ELR (cell line): ENCODE data around the gene AADAC.
"Not testable (repeated sequence)": the region's sequence is repeated elsewhere in the genome, so short reads cannot be mapped to it uniquely, and the experiment has no call there.

Source experiments
- DNase-seq: peaks from one replicate; pipeline ENCODE4 v3.0.0-alpha.2; 2015; ENCODE audit warnings: low read depth

Gene AADAC, protein sequence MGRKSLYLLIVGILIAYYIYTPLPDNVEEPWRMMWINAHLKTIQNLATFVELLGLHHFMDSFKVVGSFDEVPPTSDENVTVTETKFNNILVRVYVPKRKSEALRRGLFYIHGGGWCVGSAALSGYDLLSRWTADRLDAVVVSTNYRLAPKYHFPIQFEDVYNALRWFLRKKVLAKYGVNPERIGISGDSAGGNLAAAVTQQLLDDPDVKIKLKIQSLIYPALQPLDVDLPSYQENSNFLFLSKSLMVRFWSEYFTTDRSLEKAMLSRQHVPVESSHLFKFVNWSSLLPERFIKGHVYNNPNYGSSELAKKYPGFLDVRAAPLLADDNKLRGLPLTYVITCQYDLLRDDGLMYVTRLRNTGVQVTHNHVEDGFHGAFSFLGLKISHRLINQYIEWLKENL

DNA sequence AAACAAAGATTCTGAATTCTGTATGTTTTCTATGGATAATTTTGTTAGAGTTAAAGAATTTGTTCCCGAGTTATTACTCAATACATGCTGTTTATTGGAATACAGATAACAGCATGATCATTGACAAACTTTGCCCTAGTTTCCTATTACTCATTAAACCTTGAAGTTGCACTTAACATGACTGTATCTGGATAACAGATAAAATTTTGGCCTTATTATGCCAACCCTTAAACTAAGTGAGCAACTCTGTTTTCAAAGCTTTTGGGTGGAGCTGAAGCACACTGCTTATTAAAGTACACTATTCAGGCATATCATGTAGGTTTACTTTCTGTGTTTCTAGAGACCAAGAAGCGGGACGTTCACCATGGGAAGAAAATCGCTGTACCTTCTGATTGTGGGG, at the start of gene AADAC:
AADAC (plus strand) TSS at position 318 of the 400 bp plus-strand sequence; CDS start at position 365, 47 bp downstream.
- peak; percentile 22 for DNase-seq

DNA sequence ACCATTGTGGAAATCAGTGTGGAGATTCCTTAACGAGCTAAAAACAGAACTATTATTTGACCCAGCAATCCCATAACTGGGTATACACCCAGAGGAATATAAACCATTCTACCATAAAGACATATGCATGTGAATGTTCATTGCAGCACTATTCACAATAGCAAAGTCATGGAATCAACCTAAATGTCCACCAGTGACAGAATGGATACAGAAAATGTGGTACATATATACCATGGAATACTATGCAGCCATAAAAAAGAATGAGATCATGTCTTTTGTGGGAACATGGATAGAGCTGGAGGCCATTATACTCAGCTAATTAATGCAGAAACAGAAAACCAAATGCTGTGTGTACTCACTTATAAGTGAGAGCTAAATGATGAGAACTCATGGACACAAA, 49.2 kb upstream of the AADAC start:
- DNase-seq, result not testable (repeated sequence)

DNA sequence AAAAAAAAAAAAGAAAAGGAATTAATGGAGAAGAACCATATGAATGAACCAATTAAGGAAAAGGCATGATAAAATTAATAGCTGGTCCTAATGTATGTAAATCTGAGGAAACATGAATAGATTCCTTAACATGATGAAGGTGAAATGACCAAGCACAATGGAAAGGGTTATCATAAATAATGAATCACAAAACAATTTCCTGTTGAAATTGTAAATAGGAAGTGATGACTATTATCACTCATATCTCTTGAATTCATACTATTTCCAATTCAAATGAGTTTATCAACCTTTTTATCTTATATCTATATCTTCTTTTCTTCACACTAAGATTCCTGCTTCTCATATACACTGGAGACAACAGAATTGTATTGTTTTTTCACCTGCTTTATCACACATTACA, 48.2 kb upstream of the AADAC start:
- peak; percentile 74 for DNase-seq

DNA sequence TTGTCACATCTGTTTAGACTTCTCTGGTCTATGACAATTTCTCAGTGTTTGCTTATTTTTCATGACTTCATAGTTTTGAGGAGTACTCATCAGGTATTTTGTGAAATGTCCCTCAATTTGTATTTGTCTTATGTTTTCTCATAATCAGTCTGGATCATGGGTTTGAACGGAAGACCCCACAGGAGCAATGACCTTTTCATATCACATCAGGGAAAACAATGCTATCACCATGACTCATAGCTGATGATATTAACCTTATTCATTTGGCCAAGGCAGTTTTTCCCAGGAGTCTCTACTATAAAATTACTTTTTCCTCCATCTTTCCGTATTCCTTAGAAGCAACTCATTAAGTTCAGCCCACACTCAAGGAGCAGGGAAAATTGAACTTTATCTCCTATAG, 47.5 kb upstream of the AADAC start:
- peak; percentile 77 for DNase-seq

DNA sequence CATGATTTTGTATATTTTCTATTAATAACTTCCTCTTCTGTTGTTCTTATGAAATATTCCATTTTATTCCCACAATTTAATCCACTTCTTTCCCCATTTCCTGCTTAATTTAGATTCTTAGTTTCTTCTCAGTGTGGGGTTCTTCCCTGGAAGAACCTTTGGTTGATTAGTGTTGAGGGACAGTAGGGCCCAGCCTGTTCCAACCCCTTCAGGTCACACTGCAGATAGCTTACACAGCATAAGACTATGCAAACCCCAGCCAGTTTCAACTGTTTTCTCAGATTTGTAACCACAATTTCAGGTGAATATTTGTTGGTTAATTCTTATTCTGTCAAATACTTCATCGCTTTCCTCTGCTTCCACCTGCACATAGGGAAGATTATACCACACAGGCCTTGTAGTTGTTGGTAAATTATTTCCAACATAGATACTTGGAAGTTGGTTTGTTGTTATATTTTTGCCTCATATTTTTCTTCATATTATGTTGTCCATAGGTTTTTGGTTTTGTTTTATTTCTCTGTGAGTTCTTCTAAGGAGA, 45.5 kb upstream of the AADAC start:
- DNase-seq, result no peak

DNA sequence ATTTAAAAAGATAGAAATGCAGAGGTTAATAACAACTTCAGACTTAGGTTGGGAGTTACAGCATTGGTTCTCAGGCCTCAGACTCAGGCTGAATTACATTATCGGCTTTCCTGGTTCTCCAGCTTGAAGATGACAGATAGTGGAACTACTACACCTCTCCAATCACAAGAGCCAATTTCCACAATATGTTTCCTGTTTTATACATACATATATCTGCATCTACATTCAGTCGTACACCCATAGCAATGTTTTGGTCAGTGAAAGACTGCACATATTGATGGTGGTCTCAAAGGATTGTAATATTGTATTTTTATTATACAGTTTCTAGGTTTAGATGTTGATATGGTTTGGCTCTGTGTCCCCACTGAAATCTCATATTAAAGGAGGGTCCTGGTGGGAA, 44.7 kb upstream of the AADAC start:
- no peak for DNase-seq

DNA sequence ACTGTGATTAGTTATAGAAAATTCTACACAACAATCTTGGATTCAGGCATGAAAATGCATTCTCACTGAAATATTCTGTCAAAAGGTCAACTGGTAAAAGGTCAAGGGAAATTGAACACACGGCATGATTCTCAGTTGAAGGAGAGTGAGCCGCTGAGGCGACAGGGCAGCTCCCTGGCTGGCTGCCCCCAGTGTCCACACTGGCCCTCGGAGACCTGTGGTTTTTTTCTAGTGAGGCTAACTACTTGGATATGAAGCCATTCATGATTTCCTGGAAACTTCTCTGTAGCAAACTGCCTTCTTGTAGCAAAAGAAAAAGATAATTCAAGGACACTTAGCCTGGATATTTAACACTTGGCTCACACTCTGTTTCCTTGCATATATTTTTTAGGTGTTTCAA, 43.0 kb upstream of the AADAC start:
- DNase-seq, result peak; percentile 4

DNA sequence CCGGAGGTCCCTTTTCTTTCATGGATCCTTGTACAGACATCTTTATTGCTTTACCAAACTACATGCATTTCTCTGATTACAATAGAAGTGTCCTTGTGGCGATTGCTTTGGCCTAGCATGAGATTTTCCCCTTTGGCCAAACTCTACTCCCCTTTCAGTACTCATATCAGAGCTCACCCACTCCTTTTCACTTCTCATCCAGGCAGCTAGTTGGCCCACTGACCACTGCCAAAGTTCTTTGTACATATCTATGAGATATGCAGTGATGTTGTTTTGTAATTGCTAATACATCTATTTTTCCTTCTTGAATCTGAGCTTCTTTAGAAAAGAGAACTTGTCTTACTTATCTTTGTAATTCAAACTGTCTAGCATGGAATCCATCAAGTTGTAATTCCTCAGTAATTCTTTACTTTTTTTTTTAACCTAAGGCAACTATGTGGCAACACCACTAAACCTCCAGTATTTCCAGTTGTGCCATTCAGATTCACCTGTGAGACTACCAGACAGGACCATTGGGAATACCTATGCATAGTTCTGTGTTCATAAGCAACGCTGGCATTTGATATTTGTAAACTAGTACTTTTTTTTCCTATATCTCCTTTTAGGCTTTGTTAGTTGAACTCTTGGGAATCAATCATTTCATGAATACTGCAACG, 41.0 kb upstream of the AADAC start:
- DNase-seq, result no peak

DNA sequence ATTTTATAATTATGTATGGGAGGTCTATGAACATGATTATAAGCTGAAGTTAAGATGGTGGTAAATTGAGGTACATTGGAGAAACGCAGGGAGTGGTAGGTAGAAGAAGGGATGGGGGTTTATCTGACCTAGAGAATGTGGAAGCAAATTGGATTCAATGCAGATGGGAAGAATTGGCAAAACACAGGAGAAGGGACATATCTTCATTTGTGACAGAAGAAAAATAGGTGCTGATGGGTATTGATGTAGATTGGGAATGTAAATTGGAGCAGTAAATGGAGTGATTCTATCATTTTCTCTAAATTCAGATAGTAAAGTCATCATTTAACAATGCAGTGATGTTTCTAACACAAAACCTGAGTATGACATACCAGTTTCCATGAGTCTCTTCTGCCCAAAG, 39.7 kb upstream of the AADAC start:
- no peak for DNase-seq

DNA sequence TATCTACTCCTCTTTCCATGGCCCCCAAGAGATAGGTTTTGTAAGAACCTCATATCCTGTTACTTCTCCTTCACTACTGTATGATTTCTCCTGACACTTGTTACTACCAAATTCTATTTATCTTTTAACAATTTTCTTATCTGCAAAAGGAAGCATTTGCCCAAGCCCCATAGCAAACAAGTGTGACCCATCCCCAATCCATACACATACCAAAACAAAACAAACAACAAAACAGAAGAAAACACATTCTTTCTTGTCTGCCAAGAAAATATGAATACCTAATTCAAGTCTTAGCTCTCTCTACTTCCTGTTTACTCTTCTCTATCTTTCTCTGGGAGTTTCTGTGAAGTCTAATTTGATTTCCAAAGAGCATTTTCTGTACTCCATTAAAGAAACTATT, 39.0 kb upstream of the AADAC start:
- DNase-seq, result no peak

DNA sequence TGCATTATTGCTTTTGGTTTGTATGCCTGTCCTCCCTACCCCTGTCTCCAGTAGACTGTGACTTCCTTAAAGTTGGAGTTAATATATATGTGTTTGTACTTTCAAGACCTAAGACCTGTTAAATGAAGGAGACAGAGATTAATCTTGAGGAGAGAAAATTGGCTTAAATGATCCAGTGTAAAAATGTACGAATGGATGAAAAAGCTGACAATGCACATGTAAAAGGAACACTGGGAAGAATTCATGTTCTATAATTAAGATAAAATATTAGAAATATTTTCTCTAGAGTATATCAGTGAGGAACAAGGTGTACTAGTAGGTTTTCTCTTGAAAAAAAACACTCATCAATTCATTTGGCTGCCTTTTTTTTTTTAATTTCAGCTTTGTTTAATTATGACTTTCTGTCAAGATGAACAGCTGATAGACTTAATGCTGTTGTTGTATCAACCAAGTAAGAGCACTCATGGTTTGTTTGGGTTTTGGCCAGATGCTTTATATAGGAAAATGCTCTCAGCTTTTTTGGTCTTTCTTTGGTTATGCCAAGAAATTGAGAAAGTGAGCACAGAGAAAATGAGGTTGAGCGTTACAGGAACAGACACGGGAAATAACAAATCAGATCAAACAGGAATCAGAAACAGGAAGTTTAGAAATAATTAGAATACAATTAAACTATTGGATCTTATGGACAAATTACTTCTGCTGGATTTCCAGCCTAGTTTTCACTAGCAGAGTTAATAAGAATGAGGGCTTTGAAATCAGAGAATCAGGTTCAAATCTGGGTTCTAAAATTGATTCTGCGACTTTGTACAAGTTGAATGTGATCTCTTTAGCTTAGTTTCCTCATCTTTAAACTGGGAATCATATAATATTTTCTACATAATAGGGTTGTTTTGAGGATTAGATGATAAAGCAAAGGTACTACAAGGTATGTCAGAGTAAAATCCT, 38.3 kb upstream of the AADAC start:
- DNase-seq, result no peak

DNA sequence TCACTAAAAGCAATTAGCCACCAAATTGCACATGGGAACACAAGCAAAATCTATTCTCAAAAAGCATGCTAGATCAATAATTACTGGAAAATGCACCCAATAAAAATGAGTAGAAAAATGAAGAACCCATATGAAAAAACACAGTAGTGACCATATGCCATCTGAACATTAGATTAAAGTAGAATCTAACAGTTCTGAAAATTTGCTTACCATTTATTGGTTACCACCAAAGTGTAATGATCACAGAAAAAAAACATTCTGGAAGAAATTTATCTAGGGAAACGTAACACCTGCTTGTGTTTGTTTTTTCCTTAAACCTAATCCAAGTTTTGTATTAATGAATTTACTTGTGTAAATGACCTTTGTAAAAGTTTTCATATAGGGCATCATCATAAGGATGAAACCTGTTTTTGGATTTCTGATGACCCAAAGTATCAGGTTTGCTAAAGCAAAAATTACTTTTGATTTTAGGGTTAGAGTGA, 37.6 kb upstream of the AADAC start:
- no peak for DNase-seq

DNA sequence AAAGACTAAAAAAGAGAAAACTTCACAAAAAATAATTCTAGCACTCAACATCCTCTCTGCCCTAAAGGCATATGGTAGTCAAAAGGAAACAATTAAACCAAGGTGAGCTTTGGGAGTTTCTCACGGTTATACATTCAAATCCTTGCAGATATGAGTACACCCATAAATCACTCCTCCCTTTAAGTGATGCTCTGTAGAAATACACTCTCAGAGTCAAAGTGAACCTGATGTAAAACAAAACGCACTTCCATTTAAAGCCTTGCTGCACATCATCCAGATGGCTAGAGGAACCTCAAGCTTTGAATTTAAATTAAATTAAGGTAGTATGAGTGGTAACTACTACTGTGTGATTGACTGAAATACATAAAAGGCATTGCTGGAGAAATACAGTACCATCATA, 36.0 kb upstream of the AADAC start:
- DNase-seq, result no peak

DNA sequence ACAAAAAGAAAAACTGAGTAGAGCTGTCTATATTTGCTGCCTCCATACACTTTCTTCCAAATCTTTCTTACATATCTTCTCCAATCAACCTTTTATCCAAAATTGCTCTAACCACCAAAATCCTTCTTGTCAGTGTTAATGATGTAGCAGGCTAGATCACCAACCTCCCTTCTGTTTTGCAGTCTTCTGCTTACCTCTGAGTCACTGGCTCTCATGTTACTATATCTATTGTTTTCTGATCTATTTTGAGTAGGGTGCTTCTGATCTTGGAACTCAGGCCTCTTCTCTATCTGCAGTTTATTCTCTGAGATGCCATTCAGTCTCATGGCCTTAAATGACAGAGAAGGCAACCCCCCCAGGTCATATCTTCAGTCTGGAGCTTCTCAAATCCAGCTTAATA, 26.3 kb upstream of the AADAC start:
- no peak for DNase-seq

DNA sequence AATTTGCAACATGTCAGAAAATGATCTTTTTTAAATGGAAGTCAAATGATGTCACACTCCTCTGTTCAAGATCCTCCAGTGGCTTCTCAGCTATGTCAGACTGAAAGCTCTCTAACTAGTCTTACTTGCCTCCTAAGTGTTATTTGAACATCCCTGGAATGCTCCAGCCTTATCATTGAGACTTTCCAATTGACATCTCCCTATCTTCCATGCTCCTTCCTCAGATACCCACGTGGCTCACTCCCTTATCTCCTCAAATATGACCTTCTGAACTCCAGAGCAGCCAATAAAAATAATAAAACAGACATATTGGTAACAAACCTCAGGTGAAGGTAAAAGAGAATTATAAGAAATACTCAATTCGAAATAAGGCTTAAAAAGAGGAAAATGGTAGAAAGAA, 25.5 kb upstream of the AADAC start:
- no peak for DNase-seq

DNA sequence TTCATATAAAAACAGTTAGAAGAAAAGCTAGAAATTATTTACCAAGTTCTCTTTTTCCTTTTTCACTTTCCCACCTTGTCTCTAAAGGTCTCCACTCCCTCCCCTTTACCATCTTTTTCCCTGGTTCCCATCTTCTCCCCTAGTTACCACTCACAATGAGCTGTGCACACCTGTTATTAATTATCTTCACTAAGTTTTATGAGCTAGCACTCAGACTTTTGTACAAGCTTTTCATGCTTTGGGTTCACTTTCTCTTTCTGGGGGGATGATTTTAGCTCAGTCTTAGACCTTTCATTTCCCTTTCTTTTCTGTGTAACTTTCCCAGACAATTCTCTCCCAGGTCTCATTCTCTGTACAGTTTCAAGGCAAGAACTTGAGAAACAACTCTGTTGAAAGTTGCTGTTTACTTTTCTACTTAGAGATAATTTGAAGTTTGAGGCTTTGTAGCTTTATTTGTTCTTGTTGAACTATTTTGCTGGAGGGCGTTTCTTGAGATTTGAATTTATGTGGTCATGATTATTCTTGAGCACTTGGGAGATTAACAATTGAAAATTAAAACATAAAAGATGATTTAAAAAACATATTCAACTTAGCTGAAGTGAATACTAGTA, 24.0 kb upstream of the AADAC start:
- DNase-seq, result no peak

DNA sequence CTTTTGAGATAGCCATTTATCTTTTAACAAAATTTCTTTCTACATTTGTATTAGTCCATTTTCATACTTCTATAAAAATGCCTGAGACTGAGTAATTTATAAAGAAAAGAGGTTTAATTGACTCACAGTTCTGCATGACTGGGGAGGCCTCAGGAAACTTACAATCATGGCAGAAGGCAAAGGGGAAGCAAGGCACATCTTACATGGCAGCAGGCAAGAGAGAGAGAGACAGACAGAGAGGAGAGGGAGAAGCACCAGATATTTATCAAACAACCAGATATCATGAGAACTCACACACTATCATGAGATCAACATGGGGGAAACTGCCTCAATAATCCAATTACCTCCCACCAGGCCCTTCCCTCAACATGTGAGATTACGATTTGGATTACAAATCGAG, 23.2 kb upstream of the AADAC start:
- DNase-seq, result not testable (repeated sequence)

DNA sequence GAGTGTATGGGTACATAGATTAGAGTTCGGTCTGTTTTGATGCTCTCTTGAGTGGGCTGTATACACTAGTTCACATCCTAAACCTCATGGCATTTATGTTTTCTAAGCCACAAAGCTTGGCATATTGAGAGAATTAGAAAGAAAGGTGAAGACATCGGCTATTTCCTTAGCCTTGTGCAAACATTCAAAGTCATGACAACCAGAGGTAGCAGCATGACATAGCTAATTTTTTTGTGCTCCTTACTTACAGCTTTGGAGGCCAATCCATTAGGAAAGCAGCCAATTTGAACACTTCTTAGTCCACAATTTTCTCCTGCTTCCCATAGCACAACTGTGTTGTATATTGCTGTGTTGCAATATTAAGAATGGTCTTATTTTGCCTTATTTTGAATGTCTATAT, 21.5 kb upstream of the AADAC start:
- no peak for DNase-seq

DNA sequence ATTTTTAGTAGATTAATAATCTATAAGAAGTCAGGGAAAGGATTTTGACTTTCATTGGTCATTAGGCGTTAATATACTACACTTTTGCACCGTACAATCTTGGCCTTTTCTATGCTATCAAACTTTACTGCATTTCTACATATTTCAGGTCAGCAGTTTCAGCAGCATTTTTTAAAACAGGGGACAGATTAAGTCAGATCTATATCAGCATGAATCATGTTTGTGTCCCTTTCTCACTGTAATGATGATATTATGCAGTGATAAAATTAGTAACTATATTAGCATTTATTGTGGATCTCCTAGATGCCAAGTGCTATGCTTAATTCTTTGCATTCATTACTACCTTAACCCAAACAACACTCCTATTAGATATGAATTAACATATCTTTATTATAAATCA, 20.3 kb upstream of the AADAC start:
- DNase-seq, result no peak

DNA sequence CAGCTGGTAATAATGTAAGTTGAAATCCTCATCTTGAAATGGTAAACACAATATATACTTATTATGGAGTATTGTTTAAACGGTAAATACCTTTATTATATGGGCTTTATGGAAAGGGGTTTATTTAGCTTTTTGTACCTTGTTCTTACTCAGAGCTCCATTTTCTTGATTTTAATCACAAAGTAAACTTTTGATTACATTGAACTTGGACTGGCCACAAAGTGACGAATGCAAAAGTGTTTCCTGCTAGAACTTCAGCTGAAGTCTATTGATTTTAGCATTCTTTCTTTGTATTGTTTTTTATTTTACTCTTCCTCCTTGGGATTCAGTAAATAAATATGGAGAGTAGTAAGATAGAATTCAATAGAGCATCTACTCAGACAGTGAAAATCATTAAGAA, 19.8 kb upstream of the AADAC start:
- DNase-seq, result no peak

DNA sequence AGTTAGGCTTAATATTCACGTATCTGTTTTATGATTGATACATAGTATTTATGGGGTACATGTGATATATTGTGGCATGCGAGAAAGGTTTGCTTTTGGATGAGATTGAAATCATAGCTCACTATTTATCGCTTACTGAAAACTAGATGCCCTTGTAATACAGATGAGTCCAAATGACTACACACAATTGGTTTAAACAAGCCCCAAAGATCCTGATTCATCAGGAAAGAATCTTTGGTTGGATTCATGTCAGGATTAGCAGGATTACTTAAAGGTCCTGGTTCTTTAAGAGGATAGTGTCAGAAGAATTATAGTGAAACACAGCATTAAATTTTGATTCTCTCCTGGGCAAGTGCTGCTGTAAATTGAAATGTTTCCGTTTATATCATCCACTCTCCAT, 18.6 kb upstream of the AADAC start:
- peak; percentile 63 for DNase-seq
